GM23338 (cell line): Measurements from ENCODE around the gene TMPRSS2. TPM values are rescaled to one million over a fixed set of nuclear protein-coding genes. Genes with fewer than 3 reads are reported as not detected.

ENCODE experiments used
- ATAC-seq: fragments of 200-7000 bp; cut with Tn5 transposase; 3 replicates; pipeline ENCODE4 v1.9.1; 2020
- DNase-seq: peaks from one replicate; pipeline ENCODE4 v3.0.0-alpha.2; 2015; ENCODE audit warnings: low spot score
- H2AFZ ChIP-seq: fragments of 200-600 bp; sonication (generic); 2 replicates; pipeline ENCODE4 v1.8.0; 2016; ENCODE audit warnings: antibody characterized with exemption, mild to moderate bottlenecking, moderate library complexity
- H3F3A ChIP-seq: fragments of 200-600 bp; sonication (generic); replicated peaks from 2 replicates; pipeline ENCODE4 v1.8.0; 2017; ENCODE audit warnings: antibody characterized with exemption, mixed run types, low read depth
- H3K27ac ChIP-seq: fragments of 200-600 bp; sonication (generic); 2 replicates; pipeline ENCODE4 v1.6.1; 2016; ENCODE audit warnings: low read depth
- H3K27me3 ChIP-seq: fragments of 200-600 bp; sonication (generic); 2 replicates; pipeline ENCODE4 v1.8.0; 2016; ENCODE audit warnings: mild to moderate bottlenecking, mixed run types, moderate library complexity; ENCODE audit not compliant: insufficient read depth
- H3K36me3 ChIP-seq: fragments of 200-600 bp; sonication (generic); 2 replicates; pipeline ENCODE4 v1.8.0; 2016; ENCODE audit warnings: mild to moderate bottlenecking; ENCODE audit not compliant: insufficient read depth
- H3K4me1 ChIP-seq: fragments of 200-600 bp; sonication (generic); 2 replicates; pipeline ENCODE4 v1.8.0; 2016; ENCODE audit warnings: mild to moderate bottlenecking, moderate library complexity; ENCODE audit not compliant: insufficient read depth
- H3K4me2 ChIP-seq: fragments of 200-600 bp; sonication (generic); 2 replicates; pipeline ENCODE4 v1.7.1; 2017; ENCODE audit warnings: mixed run types
- H3K4me3 ChIP-seq: fragments of 200-600 bp; sonication (generic); 2 replicates; pipeline ENCODE4 v1.6.1; 2016; ENCODE audit warnings: mixed run types
- H3K79me2 ChIP-seq: fragments of 200-600 bp; sonication (generic); replicated peaks from 2 replicates; pipeline ENCODE4 v1.8.0; 2017; ENCODE audit warnings: mild to moderate bottlenecking; ENCODE audit not compliant: insufficient read depth
- H3K9me2 ChIP-seq: fragments of 200-600 bp; sonication (generic); 2 replicates; pipeline ENCODE4 v1.8.0; 2017; ENCODE audit not compliant: insufficient read depth
- H4K20me1 ChIP-seq: fragments of 200-600 bp; sonication (generic); replicated peaks from 2 replicates; pipeline ENCODE4 v1.8.0; 2017; ENCODE audit warnings: mild to moderate bottlenecking; ENCODE audit not compliant: insufficient read depth
- H3K27ac Mint-ChIP-seq: 2 replicates; pipeline ENCODE4 v1.8.0; 2020; ENCODE audit warnings: inconsistent platforms, mild to moderate bottlenecking, moderate library complexity, mixed read lengths
- H3K27me3 Mint-ChIP-seq: 3 replicates; pipeline ENCODE4 v1.8.0; 2022; ENCODE audit warnings: low read depth, mild to moderate bottlenecking, moderate library complexity, mixed read lengths, inconsistent platforms; ENCODE audit not compliant: insufficient read depth, poor library complexity
- H3K36me3 Mint-ChIP-seq: 3 replicates; pipeline ENCODE4 v1.8.0; 2021; ENCODE audit warnings: low read depth, mild to moderate bottlenecking, inconsistent platforms, moderate library complexity, mixed read lengths
- H3K4me1 Mint-ChIP-seq: 3 replicates; pipeline ENCODE4 v1.8.0; 2020; ENCODE audit warnings: mild to moderate bottlenecking, inconsistent platforms, mixed read lengths
- H3K4me3 Mint-ChIP-seq: 3 replicates; pipeline ENCODE4 v1.8.0; 2021; ENCODE audit warnings: moderate library complexity, mild to moderate bottlenecking, inconsistent platforms, mixed read lengths
- H3K9me3 Mint-ChIP-seq: 3 replicates; pipeline ENCODE4 v1.8.0; 2020; ENCODE audit warnings: moderate library complexity, mild to moderate bottlenecking, inconsistent platforms, mixed read lengths
- CREB1 ChIP-seq: fragments of 250-450 bp; sonication (Bioruptor Pico); IDR thresholded peaks from 2 replicates; pipeline ENCODE4 v1.5.0; 2020; ENCODE audit warnings: low read depth, mild to moderate bottlenecking, moderate library complexity
- CTCF ChIP-seq, 2 experiments: fragments of 200-600 bp in 1 of 2; sonication (generic) in 1 of 2; conservative IDR thresholded peaks; 2 replicates each; pipeline versions ENCODE4 v1.5.1 to v1.6.1; 2016 to 2017; ENCODE audit warnings: antibody characterized with exemption in 2 of 2, low read depth in 2 of 2, mild to moderate bottlenecking in 2 of 2, moderate library complexity in 1 of 2
- ETS1 ChIP-seq: IDR thresholded peaks from 2 replicates; pipeline ENCODE4 v1.6.1; 2016; ENCODE audit warnings: antibody characterized with exemption
- EZH2 ChIP-seq: fragments of 200-600 bp; sonication (generic); IDR thresholded peaks from one replicate; pipeline ENCODE4 v1.8.0; 2017; ENCODE audit warnings: antibody characterized with exemption, mild to moderate bottlenecking, low read depth; ENCODE audit not compliant: unreplicated experiment
- EZH2phosphoT487 ChIP-seq: fragments of 200-600 bp; sonication (generic); IDR thresholded peaks from one replicate; pipeline ENCODE4 v1.8.1; 2018; ENCODE audit warnings: antibody characterized with exemption; ENCODE audit not compliant: unreplicated experiment
- JUNB ChIP-seq: IDR thresholded peaks from one replicate; pipeline ENCODE4 v1.6.1; 2016; ENCODE audit warnings: antibody characterized with exemption; ENCODE audit not compliant: unreplicated experiment
- NANOG ChIP-seq: IDR thresholded peaks from 2 replicates; pipeline ENCODE4 v1.6.1; 2016; ENCODE audit warnings: antibody characterized with exemption, borderline replicate concordance
- POLR2AphosphoS5 ChIP-seq: IDR thresholded peaks from 2 replicates; pipeline ENCODE4 v1.6.1; 2016; ENCODE audit warnings: antibody characterized with exemption, low read depth
- REST ChIP-seq: IDR thresholded peaks from one replicate; pipeline ENCODE4 v1.6.1; 2018; ENCODE audit warnings: antibody characterized with exemption; ENCODE audit not compliant: unreplicated experiment
- STAT1 ChIP-seq: IDR thresholded peaks from one replicate; pipeline ENCODE4 v1.6.1; 2016; ENCODE audit warnings: antibody characterized with exemption; ENCODE audit not compliant: unreplicated experiment
- ZNF114 ChIP-seq: fragments of 250-450 bp; sonication (Bioruptor Pico); IDR thresholded peaks from 2 replicates; pipeline ENCODE4 v1.5.0; 2020; ENCODE audit warnings: mild to moderate bottlenecking, moderate library complexity
- ZNF331 ChIP-seq: fragments of 250-450 bp; sonication (Bioruptor Pico); IDR thresholded peaks from 2 replicates; pipeline ENCODE4 v1.5.0; 2020; ENCODE audit warnings: low read depth, mild to moderate bottlenecking, moderate library complexity
- ZNF462 ChIP-seq: fragments of 250-450 bp; sonication (Bioruptor Pico); IDR thresholded peaks from 2 replicates; pipeline ENCODE4 v1.5.0; 2020; ENCODE audit warnings: mild to moderate bottlenecking, moderate library complexity
- polyA plus RNA-seq: library from polyadenylated mRNA; unstranded; fragments of >200 nt; fragmentation: Nextera tagmentation; extraction: Ambion mirVana; gene quantifications from 2 replicates; pipeline ENCODE4 v1.2.1, GENCODE V29; 2016
- total RNA-seq: library from RNA; depleted of rRNA; stranded (reverse); fragments of >200 nt; shearing (Covaris generic); gene quantifications from 2 replicates; pipeline ENCODE4 v1.2.3, GENCODE V29; 2014

The TMPRSS2 gene
- total and polyA plus RNA-seq, 2 experiments from 2014 or later, result 2.3 to 4.9 TPM

GRCh38 chr21:41511858-41512257 is 3.9 kb upstream of the TMPRSS2 start:
- Histone ChIP-seq H3K36me3 (no peaks in the 10 kb centered on the region), H3K27me3 (peaks cover 19% of the 10 kb centered on the region), H2AFZ (no peak overlapping the region), H3K79me2 (no peaks in the 10 kb centered on the region), H3K4me2 (no peak overlapping the region), H3K27ac (no peak overlapping the region), H3K9me2 (0 out of 2 replicates have a peak, but pooled peaks cover 7% of the 10 kb centered on the region), H3F3A (no peaks in the 10 kb centered on the region), H4K20me1 (no peaks in the 10 kb centered on the region), H3K4me3 (no peak overlapping the region), H3K4me1 (0 out of 2 replicates have a peak, but pooled peaks cover 8% of the 10 kb centered on the region)
- Mint-ChIP-seq H3K4me1 (peaks cover 6% of the 10 kb centered on the region; the same call in 2 of the 3 replicates), H3K27me3 (peaks cover 21% of the 10 kb centered on the region), H3K27ac (no peak overlapping the region), H3K4me3 (no peak overlapping the region), H3K9me3 (peaks cover 8% of the 10 kb centered on the region; the same call in 2 of the 3 replicates), H3K36me3 (no peaks in the 10 kb centered on the region)
- TF ChIP-seq JUNB (no peak), CTCF (conservative IDR thresholded peaks at IDR 0.05; ENCODE audit: low read depth in 2 of 2) (no peak), EZH2phosphoT487 (no peak), STAT1 (no peak), ZNF462 (no peak), CREB1 (no peak), ETS1 (no peak), EZH2 (no peak), ZNF114 (CRISPR knock-in tag) (no peak), NANOG (no peak), ZNF331 (CRISPR knock-in tag) (no peak), REST (no peak), POLR2AphosphoS5 (no peak)
- ATAC-seq (no peak), DNase-seq (no peak)
